HG02943 (cell line): ENCODE measurements around the gene IPPK.
"Not testable (repeated sequence)": the region's sequence is repeated elsewhere in the genome, so short reads cannot be mapped to it uniquely, and the experiment has no call there.

Source experiments
- ATAC-seq: cut with Tn5 transposase; IDR thresholded peaks from one replicate; pipeline ENCODE4 v1.9.1; 2021; ENCODE audit warnings: mild to moderate bottlenecking, low read depth, moderate library complexity; ENCODE audit not compliant: unreplicated experiment

IPPK gene

DNA sequence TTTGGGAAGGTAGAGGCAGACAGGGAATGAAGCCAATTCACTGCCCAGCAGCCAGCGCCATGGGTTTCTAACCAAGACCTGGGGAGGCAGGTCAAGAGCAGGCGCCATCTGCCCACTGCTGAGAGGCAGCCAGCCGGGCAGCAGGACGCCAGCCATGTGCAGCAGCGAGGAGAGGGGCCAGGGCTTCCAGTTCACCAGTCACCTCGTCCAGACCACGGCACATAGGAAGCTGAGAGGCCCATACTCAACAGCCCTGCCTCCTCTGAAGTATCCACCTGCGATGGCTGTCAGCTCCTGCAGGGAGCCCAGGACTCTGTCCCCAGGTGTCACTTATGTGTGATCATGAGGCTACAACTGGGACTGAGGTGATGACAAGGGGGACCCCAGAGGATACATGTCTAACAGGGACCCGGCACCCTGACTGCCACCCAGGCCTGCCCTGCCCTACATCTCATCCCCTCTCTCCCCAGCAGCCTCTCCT lies 30.1 kb downstream of the IPPK start:
- ATAC-seq: no peak

DNA sequence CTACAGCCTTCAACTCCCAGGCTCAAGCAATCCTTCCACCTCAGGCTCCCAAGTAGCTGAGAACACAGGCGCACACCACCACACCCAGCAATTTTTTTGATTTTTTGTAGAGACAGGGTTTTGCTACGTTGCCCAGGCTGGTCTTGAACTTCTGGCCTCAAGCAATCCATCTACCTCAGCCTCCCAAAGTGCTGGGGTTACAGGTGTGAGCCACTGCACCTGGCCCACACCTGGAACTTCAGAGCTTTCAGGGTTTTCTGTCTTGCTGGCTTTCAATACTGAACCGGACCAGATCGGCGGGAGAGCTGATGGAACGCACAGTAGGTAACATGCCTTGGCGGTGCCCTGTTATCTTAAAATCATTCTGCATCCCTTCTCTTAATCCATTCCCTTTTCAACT lies 30.8 kb downstream of the IPPK start:
- ATAC-seq: no peak

DNA sequence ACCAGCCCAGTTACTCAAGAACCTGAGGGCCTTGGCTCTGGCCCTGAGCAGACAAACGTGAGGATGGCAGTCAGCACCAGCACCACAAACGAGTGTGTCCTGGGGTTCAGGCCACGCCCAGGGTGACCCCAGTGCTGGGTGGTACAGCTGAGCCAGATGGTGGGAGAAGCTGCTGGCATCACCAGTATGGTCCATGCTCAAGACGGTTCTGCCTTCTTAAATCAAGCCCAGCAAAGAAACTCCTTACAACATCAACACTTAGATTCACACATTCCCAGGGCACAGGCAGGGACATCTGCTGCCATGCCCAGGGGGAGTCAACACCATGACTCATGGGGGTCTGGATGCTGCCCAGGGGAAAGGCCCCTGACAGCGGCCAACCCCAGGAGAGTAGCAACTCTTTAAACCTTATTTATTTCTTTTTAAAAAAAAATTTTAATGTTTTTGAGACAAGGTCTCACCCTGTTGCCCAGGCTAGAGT lies 31.3 kb downstream of the IPPK start:
- ATAC-seq: no peak

DNA sequence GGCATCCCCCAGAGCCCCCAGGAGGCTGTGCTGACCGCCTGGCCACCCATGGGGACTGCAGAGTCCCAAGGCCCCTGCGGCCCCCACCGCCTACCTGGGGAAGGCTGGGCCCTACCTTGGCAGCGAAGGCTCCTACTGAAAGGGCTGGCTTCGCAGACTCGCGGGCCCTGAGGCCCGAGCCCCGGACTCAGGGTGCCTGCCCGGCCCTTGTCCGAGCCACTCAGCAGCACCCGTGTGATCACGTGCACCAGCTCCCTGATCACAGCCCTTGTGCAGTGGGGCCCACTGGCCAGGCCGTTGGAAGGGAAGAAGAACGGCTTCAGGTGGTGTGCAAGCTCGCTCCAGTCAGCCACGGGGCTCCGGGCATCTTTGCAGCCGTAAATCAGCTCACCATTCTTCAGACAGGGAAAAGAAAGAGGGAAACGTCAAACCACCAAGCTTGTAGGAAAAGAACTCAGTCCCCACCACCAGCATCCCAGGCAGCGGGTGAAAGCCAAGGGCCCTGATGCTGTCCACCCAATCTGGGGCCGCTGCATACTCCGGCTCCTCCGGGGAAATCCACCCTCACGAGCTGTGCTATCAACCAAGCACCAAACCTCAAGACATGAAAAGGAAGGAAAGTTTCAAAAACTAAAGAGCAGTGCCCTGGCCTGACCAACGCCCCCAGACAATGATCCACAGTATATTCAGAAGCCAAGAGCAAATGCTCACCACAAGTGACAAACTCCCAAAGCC lies 31.9 kb downstream of the IPPK start:
- no peak for ATAC-seq

DNA sequence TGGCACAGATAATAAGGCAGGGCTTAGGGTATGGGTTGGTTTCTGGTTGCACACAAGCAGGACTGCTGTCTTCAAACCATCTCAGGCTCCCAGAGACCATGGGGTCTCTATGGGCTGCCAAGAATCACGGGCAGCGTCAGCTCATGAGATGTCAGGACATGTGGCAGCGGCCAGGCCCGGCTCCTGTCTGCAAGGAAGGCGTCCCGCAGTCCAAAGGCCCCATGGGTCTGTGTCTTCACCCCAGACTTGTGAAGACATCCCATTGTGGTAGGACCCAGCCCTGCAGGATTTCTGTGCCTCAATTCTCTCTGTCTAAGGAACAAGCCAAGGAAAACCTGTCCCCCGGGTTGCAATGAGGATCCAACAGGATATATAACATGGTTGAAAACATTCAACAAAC lies 32.6 kb downstream of the IPPK start:
- no peak for ATAC-seq

DNA sequence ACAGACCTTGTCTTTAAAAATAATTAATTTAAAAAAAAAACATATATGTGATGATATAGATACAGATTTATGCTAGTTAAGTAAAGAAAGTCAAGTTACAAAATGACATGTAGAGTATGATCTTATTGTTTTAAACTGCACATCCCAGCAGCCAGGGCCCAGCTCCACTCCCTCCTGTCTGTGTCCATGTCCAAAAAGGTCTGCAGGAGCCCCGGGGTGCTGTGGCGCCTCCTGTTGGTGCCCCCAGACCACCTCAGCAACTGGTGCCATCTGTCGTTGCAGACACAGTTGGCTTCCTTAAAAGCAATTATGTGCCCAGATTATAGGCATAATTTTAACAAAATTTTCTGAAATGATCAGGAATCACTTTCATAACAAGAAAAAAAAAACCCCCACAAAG lies 33.3 kb downstream of the IPPK start:
- ATAC-seq: no peak

DNA sequence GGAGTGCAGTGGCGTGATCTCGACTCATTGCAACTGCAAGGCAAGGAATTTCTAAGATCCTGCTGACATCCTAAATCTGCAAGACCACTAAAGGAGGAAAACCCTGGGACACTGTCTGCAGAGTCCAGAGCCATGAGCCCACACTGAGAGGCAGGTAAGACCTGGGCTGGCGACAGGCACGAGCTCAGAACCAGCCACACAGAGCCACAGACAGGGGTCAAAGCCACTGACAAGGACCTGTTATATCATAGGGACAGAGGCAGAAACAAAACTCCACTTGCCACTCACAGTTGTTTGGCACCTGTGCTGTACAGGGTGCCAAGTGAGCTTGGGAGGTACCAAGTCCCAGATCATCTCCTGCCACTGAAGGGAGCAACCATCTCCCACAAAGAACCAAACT lies 34.2 kb downstream of the IPPK start:
- ATAC-seq: no peak

DNA sequence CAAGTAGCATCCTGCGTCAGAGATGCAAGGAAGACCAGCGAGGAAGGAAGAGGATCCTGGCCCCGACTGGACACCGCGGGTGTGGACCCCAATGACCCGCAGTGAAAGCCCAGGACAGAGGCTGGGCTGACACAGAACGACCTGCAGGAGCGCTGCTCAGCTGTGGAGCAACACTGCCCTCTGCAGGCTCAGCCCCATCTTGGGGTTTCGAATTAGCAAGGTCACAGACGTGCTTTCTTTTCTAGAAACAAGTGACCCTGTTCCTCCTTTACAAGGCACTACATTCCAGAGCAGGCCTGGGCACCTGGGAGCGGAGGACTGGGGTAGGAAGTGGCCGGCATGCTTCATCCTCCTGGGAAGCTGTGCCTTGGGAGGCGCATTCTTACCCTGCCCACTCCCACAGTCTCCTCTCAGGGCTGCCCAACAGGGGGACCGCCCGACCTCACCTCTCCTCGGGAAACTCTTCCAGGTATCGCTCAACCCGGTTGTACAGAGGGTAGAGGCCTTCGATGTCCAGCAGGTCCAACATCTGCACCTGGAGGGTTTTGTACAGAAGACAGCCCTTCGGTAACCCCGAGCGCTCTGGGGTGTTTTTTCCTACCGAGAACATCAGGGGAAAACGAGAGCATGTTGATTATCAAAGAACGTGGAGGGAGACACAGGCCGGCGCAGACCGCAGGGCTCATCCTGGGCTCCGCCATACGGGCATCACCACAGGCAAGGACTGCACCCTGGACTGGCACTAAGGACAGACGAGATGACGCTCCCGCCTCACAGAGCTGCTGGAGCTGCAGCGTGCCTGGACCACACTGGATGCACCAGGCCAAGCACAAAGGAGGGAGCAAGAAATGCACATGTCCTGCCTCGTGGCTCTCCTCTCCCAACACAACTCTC lies 35.0 kb downstream of the IPPK start:
- ATAC-seq: no peak

DNA sequence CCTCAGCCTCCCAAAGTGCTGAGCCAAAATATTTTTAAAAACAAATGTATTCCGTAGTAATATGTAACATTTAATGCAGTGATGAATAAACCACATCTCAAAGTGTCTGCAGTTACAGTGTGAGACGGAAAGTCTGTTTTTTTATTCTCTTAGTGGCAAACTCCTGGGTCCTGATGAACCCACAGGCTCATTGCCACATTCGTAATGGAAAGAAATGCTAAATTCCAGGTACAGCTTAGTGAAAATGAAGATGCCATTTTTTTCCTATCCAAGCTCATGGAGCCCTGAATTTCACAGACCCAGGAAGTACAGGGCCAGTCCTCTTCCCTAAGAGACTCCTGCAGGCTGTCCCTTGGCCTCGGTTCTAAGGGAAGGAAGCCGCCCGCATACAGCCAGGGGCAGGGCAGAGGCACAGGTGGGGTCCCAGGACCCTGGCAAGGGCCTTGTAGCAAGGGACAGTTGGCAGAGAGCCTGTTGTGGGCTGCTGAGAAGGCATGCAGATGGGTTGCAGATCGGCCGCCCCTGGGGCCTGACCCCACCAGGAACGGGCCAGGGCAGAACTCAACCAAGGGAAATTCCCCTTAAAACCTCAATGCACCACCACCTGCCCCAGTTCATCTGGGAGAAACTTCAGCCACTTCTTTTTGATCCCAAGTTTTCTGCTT lies 36.2 kb downstream of the IPPK start:
- ATAC-seq: no peak

DNA sequence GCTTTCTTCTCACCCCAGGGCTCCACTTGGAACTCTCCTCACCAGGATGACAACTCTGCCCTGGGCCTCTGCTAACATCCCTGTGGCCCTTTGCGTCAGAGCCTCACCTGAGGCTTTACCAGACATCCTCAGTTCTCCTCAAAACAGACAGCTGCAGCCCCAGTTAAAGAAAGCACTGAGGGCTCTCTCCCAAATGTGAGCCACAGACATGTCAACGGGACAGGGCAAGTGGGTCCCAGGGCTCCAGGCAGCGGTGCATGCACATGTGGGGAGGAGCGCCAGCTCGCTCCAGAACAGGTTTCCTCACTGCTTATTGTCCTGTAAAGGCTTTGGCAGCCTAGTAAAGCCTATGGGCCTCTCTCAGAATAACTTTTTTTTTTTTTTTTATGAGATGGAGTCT lies 37.3 kb downstream of the IPPK start:
- no peak for ATAC-seq

DNA sequence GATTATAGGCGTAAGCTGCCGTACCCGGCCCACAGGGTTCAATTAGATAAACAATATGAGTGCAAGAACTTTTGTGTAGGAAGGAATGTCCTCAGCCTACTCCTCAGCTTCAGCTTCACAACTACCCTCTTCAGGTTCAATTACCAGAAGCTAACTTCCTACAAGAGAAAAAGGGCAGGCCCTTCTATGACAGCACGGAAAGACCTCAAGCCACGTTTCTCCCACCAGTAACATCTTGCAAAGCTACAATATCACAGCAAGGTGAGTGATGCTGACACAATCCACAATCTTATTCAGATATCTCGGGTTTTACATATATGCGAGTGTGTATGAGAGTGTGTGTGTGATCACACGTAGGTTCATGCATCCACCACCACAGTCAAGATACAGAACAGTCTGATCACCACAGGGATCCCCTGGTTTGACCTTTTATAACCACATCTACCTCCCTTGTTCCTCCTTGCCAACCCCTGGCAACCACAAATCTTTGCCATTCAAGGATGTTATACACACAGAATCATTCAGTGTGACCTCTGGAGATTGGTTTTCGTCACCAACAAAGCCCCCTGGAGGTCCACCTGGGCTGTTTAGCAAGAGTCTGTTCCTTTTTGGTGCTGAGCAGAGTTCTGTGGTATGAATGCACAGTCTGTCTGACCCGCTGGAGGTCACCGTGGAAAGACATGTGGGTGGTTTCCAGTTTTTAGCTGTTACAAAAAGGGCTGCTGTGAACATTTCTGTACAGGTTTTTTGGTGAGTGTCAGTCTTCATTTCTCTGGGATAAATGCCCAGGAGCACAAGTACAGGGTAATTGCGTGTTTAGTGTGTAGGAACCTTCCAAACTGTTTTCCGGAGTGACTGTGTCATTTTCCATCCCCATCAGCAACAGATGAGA lies 38.2 kb downstream of the IPPK start:
- no peak for ATAC-seq

DNA sequence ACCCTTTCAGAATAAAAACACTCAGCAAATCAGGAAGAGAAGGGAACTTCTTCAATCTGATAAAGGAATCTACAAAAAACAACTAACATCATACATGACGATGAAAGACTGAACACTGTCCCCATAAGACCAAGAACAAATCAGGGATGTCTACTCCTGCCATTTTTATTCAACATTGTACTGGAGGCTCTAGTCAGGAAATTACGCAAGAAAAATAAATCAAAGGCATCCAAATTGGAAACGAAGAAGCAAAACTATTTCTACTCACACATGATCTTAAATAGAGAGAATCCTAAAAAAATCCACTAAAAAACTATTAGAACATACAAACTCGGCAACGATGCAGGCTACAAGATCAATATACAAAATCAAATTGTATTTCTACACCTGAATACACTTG lies 42.3 kb downstream of the IPPK start:
- ATAC-seq: no peak

DNA sequence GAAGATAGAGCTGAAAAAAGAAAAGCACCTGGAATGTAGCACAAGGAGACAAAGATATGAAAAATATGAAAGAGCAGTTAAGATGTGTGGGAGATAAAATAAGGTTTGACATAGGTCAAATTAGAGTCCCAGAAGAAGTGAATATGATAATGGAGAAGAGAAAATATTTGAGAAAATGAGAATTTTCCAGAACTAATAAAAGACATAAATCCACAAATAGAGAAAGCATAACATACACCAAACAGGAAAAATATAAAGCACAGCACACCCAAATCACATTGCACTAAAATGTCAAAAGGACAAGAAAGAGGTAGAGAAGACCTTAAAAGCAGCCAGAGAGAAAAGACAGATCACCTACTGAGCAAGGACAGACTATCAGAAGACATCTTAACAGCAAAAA lies 43.4 kb downstream of the IPPK start:
- ATAC-seq: no peak

DNA sequence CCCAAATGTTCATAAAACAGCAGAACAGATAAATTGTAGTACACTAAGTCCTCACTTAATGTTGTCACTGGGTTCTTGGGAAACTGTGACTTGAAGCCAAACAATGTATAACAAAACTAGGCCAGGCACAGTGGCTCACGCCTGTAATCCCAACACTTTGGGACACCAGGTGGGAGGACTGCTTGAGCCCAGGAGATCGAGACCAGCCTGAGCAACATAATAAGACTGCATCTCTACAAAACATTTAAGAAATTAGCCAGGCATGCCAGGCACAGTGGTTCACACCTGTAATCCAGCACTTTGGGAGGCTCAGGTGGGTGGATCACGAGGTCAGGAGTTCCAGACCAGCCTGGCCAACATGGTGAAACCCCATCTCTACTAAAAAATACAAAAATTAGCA lies 46.0 kb downstream of the IPPK start:
- not testable (repeated sequence) for ATAC-seq

DNA sequence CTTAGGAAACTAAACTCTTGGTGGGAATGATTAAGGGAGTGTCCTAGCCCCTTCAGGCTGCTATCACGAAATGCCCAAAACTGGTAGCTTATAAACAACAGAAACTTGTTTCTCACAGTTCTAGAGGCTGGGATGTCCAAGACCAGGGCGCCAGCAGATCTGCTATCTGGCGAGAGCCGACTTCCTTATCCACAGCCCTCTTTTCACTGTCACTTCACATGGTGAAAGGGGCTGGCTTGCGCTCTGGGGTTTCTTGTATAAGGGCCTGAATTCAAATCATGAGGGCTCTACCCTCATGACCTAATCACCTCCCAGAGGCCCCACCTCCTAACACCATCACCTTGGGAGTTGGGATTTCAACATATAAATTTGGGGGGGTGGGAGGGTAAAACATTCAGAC lies 49.1 kb downstream of the IPPK start:
- no peak for ATAC-seq

DNA sequence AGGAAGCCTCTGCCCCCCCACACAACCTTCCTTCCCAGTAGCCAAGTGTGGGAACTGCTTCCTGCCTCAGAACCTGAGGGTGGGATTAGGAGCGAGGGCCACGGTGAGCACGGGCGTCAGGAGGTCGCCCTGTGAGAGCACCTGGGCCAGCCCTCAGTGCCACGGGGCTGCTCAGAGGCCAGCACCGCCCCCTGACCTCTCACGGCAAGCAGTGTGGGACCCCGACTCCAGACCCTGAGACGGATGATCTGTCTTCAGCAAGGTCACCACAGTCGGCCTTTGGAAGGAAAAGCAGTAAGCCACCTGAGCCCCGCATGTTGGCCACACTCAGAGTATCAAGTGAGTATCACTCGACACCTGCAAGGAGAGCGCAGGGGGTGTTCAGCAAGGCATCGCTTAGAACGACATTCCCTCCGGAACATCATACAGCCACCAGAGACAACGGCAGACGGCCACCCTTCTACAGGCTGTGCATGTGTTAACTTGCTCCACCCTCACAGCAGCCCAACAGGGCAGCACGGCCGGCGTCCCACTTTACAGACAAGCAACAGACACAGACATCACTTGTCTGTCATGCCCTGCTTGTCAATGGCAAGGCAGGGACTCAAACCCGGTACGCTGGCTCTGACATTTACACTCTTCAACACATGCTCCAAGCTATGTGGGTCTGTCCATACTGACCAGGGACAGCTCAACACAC lies 50.2 kb downstream of the IPPK start:
- no peak for ATAC-seq

DNA sequence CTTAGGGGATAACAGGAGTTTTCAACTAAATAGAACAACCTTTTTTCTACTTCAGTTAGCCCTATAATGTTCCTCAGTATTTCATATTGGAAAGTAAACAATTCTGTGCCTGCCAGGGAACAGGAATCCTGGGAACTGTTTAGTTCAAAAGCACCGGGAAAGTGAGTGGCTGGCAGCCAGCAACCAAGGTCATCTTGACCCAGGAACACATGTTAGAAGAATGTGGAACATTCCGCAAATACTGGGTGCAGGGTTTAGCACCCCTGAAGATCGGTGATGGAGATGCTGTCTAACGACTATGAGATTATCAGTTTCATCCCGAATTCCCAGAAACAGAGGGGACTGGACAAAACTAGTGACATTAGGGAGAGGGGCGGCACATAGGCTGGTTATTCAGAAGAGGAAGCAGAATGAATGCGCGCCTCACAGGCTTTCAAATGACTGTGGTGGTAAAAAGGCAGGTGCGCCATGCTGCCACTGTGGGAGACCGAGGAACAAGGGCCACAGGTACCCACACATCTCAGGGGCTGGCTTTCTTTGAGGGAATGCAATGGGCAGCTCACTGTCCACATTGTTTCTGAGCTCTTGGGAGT lies 51.2 kb downstream of the IPPK start:
- ATAC-seq: no peak

DNA sequence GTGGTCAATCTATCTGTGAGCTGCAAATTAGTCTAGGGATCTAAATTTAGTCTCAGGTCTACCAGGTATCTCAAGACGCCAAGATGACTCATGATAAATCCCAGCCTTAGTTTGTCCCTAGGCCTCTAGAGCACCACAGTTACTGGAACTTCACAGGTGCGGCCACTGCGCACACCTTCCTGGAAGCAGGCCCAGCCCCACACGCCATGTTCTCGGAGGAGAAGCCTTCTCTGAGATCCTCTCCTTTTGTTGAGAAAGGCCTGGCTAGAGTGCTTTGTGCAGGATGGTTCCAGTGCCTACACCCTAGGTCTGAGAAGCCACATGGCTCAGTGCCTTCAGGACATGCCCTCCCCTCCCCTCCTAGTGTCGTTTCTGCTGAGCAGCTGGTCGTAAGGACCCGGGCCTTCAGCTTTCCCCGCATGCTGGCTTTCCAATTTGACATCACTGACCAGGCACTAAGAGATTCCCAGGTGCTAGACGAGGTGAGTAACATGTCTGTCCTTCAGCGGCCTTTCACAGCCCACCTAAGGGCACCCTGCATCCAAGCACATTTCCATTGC lies 51.9 kb downstream of the IPPK start:
- ATAC-seq: no peak
